Natural killer cell (primary cell): ENCODE data around the gene PCBP3. TPM values are rescaled to one million over a fixed set of nuclear protein-coding genes. Genes with fewer than 3 reads are reported as not detected.

ENCODE experiments used
- ATAC-seq, 3 donors: fragments of 150-1000 bp in 2 of 3; fragments of 200-7000 bp in 1 of 3; cut with Tn5 transposase; 1 replicate in 1 of 3; 2 replicates in 2 of 3; pipeline ENCODE4 v1.10.0; 2021; ENCODE audit warnings: mild to moderate bottlenecking in 2 of 3, moderate library complexity in 2 of 3
- DNase-seq, 2 donors: peaks; one replicate each; pipeline versions ENCODE4 v3.0.0 to v3.0.0-alpha.2; 2013 to 2021; ENCODE audit warnings: mixed read lengths in 1 of 2
- H3K27ac ChIP-seq: one replicate; pipeline ENCODE4 v1.5.1; 2013; ENCODE audit warnings: mild to moderate bottlenecking, low read length
- H3K27me3 ChIP-seq: one replicate; pipeline ENCODE4 v1.6.1; 2013; ENCODE audit warnings: low read length; ENCODE audit not compliant: control insufficient read depth, insufficient read depth
- H3K36me3 ChIP-seq: one replicate; pipeline ENCODE4 v1.6.1; 2013; ENCODE audit warnings: low read length; ENCODE audit not compliant: control insufficient read depth, insufficient read depth
- H3K4me1 ChIP-seq: one replicate; pipeline ENCODE4 v1.6.1; 2013; ENCODE audit warnings: low read length; ENCODE audit not compliant: control insufficient read depth, insufficient read depth
- H3K4me3 ChIP-seq: one replicate; pipeline ENCODE4 v1.5.1; 2013; ENCODE audit warnings: low read length
- H3K9me3 ChIP-seq: one replicate; pipeline ENCODE4 v1.6.1; 2013; ENCODE audit warnings: low read length; ENCODE audit not compliant: control insufficient read depth, insufficient read depth
- H3K27ac Mint-ChIP-seq, 2 donors: one replicate each; pipeline ENCODE4 v1.8.0; 2022; ENCODE audit warnings: mild to moderate bottlenecking in 2 of 2, mixed read lengths in 2 of 2, moderate library complexity in 1 of 2
- H3K27me3 Mint-ChIP-seq, 2 donors: one replicate each; pipeline ENCODE4 v1.8.0; 2022; ENCODE audit warnings: low read depth in 2 of 2, mixed read lengths in 2 of 2
- H3K36me3 Mint-ChIP-seq: one replicate; pipeline ENCODE4 v1.8.0; 2022; ENCODE audit warnings: mixed read lengths
- H3K4me1 Mint-ChIP-seq, 2 donors: one replicate each; pipeline ENCODE4 v1.8.0; 2022; ENCODE audit warnings: mixed read lengths in 2 of 2
- H3K4me3 Mint-ChIP-seq: one replicate; pipeline ENCODE4 v1.8.0; 2022; ENCODE audit warnings: mild to moderate bottlenecking, moderate library complexity, mixed read lengths
- H3K9me3 Mint-ChIP-seq, 2 donors: one replicate each; pipeline ENCODE4 v1.8.0; 2022; ENCODE audit warnings: mixed read lengths in 2 of 2
- WGBS: methylation state at CpG from one replicate; pipeline ENCODE4 v1.1.7; 2013; ENCODE audit warnings: missing lambda C conversion rate; ENCODE audit not compliant: insufficient coverage; 5-methylcytosine and 5-hydroxymethylcytosine counted together
- intact Hi-C: fragments of 100-400 bp; cut with micrococcal nuclease; formaldehyde crosslinking; loops from one replicate; pipeline ENCODE4 v1.14.2; 2022
- total RNA-seq, 4 donors: library from RNA; stranded (reverse); fragments of 120-200 nt in 1 of 4; gene quantifications; one replicate each; pipeline versions ENCODE4 v1.2.3 to v1.2.4, GENCODE V29; 2013 to 2022
- TF ChIP-seq, protein P1 (sequence below): fragments of 200-600 bp; IDR thresholded peaks from one replicate; pipeline ENCODE4 v1.8.0; 2022; ENCODE audit warnings: antibody characterized with exemption

Gene PCBP3
- total RNA-seq, 3 donors from 2014 or later (not counting 1 experiment from before 2014, with no cell fraction given), result 0.50 to 3.0 (median 0.52) TPM

DNA sequence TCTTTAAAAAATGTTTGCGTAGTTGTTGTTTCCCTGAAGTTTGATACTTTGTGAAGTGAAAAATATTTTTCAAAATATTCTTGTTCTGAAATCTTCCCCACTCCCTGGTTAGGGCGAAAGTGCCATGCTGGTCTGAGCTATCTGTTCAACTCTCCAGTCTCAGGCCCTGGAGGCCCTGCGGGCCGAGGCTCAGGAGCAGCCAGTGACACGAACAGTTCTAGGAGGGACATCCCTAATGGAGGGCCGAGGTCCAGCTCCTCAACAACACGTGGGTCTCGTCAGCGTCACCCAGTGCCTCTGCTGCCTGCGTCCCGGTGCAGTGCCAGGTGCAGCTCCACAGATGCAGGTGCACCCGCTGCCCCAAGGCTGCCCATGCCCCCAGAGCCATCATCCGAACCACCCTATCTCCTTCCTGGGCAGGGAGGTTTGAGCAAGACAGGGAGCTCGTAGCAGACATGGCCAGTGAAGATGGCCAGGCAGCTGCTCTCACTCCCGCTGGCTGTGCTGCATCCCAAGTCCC, 268.3 kb downstream of the PCBP3 start:
- H3K27me3 ChIP-seq, result no peaks in the 10 kb centered on the region
- no peak overlapping the region for H3K27ac ChIP-seq
- Mint-ChIP-seq H3K4me3 (no peak overlapping the region), H3K9me3 (no peaks in the 10 kb centered on the region), H3K27me3 (no peaks in the 10 kb centered on the region), H3K4me1 (peaks cover 0 to 9% of the 10 kb centered on the region in 2 donors), H3K27ac (no peak overlapping the region), H3K36me3 (no peaks in the 10 kb centered on the region)
- no peaks in the 10 kb centered on the region for H3K9me3 ChIP-seq
- WGBS, result 92% methylated on average over 14 of the region's 15 CpGs
- no peak for ATAC-seq
- TF ChIP-seq, protein P1, sequence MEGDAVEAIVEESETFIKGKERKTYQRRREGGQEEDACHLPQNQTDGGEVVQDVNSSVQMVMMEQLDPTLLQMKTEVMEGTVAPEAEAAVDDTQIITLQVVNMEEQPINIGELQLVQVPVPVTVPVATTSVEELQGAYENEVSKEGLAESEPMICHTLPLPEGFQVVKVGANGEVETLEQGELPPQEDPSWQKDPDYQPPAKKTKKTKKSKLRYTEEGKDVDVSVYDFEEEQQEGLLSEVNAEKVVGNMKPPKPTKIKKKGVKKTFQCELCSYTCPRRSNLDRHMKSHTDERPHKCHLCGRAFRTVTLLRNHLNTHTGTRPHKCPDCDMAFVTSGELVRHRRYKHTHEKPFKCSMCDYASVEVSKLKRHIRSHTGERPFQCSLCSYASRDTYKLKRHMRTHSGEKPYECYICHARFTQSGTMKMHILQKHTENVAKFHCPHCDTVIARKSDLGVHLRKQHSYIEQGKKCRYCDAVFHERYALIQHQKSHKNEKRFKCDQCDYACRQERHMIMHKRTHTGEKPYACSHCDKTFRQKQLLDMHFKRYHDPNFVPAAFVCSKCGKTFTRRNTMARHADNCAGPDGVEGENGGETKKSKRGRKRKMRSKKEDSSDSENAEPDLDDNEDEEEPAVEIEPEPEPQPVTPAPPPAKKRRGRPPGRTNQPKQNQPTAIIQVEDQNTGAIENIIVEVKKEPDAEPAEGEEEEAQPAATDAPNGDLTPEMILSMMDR, result no peak
- no peaks in the 10 kb centered on the region for H3K36me3 ChIP-seq
- no peak for DNase-seq
- H3K4me3 ChIP-seq, result no peak overlapping the region
- H3K4me1 ChIP-seq, result peaks cover 13% of the 10 kb centered on the region
- intact Hi-C loops, result no loop called here

DNA sequence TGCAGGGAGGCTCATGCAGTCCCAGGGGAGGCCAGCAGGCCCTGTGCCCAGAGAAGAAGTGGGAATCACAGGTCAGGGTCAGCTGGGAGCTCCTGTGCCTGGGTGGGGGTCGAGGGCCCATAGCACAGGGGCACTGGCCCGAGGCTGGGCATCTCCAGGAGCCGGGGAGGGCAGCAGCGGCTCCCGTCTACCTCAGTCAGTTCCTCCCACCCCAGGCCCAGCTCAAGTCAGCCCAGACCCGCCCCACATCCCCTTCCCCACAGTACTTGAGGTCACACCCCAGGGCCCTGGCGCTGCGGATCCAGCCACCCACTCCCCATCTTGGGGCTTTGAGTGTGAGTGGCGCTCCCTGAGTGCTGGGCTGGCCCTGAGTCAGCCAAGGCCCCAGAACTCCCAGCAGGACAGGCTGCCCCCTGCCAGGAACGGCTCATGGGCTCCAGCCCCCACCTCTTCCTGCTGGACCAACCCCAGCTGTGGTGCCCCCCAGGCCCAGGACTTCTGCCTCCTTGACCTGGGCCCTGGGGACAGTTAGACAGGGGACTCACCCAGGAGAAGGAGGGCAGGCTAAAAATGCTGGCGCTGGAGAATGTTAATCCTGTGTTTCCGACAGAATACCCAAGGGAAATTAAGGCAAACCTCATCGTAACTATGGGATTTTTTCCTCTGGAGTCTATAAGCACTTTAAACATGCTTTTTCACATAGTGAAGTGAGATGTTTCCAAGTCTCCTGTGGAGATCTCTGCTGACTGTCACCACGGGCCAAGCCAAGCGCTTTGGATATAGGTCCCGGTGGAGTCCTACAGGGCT, 269.3 kb downstream of the PCBP3 start:
- WGBS, result 88% methylated on average over 16 of the region's 16 CpGs
- Mint-ChIP-seq H3K4me1 (peaks cover 0 to 9% of the 10 kb centered on the region in 2 donors), H3K27me3 (no peaks in the 10 kb centered on the region), H3K4me3 (no peak overlapping the region), H3K9me3 (no peaks in the 10 kb centered on the region), H3K36me3 (no peaks in the 10 kb centered on the region), H3K27ac (no peak overlapping the region)
- intact Hi-C loops, result no loop called here
- H3K36me3 ChIP-seq, result no peaks in the 10 kb centered on the region
- no peak overlapping the region for H3K27ac ChIP-seq
- TF ChIP-seq, protein P1, result no peak
- no peaks in the 10 kb centered on the region for H3K9me3 ChIP-seq
- no peak overlapping the region for H3K4me3 ChIP-seq
- ATAC-seq (no peak), DNase-seq (no peak)
- peaks cover 14% of the 10 kb centered on the region for H3K4me1 ChIP-seq
- no peaks in the 10 kb centered on the region for H3K27me3 ChIP-seq

DNA sequence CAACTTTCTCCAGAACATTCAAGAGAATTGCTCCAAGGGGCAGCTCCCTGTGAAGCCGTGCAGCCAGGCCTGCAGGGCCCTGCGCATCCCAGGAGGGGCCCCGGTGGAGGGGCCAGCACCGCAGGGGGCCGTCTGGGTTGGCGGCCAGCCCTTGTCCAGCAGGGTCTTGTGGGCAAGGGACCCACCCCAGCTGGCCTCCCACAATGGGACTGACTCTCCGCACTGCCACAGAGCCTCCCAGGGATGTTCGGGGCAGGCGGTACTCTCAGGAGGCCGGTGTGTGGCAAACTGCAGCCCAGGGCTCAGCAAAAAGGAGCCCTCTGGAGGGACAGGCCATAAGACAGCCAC, 269.9 kb downstream of the PCBP3 start:
- intact Hi-C loops, result no loop called here
- no peak for ATAC-seq
- Histone ChIP-seq H3K27ac (no peak overlapping the region), H3K4me1 (peaks cover 14% of the 10 kb centered on the region), H3K4me3 (no peak overlapping the region), H3K27me3 (no peaks in the 10 kb centered on the region), H3K9me3 (no peaks in the 10 kb centered on the region), H3K36me3 (no peaks in the 10 kb centered on the region)
- no peak for DNase-seq
- Mint-ChIP-seq H3K4me1 (peaks cover 0 to 9% of the 10 kb centered on the region in 2 donors), H3K27ac (no peak overlapping the region), H3K36me3 (no peaks in the 10 kb centered on the region), H3K9me3 (no peaks in the 10 kb centered on the region), H3K4me3 (no peak overlapping the region), H3K27me3 (no peaks in the 10 kb centered on the region)
- TF ChIP-seq, protein P1, result no peak
- WGBS, result 95% methylated on average over 10 of the region's 10 CpGs

DNA sequence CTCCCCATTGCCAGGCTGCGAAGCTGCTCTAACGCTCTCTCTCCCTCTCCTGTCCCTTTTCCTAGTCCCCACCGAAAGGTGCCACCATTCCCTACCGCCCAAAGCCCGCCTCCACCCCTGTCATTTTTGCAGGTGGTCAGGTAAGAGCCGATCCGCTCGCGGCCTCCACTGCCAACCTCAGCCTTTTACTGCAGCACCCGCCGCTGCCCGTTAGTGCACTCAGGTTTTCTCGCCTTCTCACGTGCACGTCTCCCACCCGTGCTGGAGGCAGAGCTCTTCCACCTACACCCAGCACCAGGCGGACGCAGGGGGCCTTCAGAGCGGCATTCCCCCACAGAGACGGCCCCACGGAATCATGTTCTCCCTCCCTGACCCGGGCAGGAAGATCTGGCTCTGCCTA, 270.4 kb downstream of the PCBP3 start:
- H3K4me1 Mint-ChIP-seq, result peaks cover 0 to 9% of the 10 kb centered on the region in 2 donors
- Histone ChIP-seq H3K27ac (no peak overlapping the region), H3K4me1 (peaks cover 14% of the 10 kb centered on the region), H3K27me3 (no peaks in the 10 kb centered on the region), H3K4me3 (no peak overlapping the region), H3K9me3 (no peaks in the 10 kb centered on the region), H3K36me3 (no peaks in the 10 kb centered on the region)
- no peaks in the 10 kb centered on the region for H3K27me3 Mint-ChIP-seq
- no peak for ATAC-seq
- intact Hi-C loops, result no loop called here
- no peak overlapping the region for H3K4me3 Mint-ChIP-seq
- 92% methylated on average over 22 of the region's 22 CpGs for WGBS
- no peak for DNase-seq
- TF ChIP-seq, protein P1, result no peak
- no peak overlapping the region for H3K27ac Mint-ChIP-seq
- H3K9me3 Mint-ChIP-seq, result no peaks in the 10 kb centered on the region
- no peaks in the 10 kb centered on the region for H3K36me3 Mint-ChIP-seq
